KOPT-K1 (cell line): ENCODE measurements around the gene SMARCAL1.

Experiments used
- H3K27ac ChIP-seq: fragments of 200-600 bp; sonication (generic); 2 replicates; pipeline ENCODE4 v1.5.1; 2016; ENCODE audit warnings: antibody characterized with exemption, mild to moderate bottlenecking, low read depth, low read length; ENCODE audit not compliant: poor library complexity, severe bottlenecking
- H3K36me3 ChIP-seq: fragments of 200-600 bp; sonication (generic); 2 replicates; pipeline ENCODE4 v1.5.1; 2017; ENCODE audit warnings: antibody characterized with exemption, mild to moderate bottlenecking, low read length, moderate library complexity; ENCODE audit not compliant: insufficient read depth
- H3K9me3 ChIP-seq: fragments of 200-600 bp; sonication (generic); 2 replicates; pipeline ENCODE4 v1.5.1; 2017; ENCODE audit warnings: antibody characterized with exemption, low read length, mild to moderate bottlenecking; ENCODE audit not compliant: insufficient read depth, poor library complexity, severe bottlenecking

The SMARCAL1 gene

GRCh38 chr2:216430811-216431530, 18.7 kb downstream of the SMARCAL1 start:
- Histone ChIP-seq H3K9me3 (peaks cover under 1% of the 10 kb centered on the region), H3K36me3 (peaks cover 82% of the 10 kb centered on the region), H3K27ac (no peak overlapping the region)

GRCh38 chr2:216431531-216431856, 19.2 kb downstream of the SMARCAL1 start:
- H3K27ac ChIP-seq: no peak overlapping the region
- no peaks in the 10 kb centered on the region for H3K9me3 ChIP-seq
- H3K36me3 ChIP-seq: peaks cover 82% of the 10 kb centered on the region

GRCh38 chr2:216436383-216436782, 24.1 kb downstream of the SMARCAL1 start:
- Histone ChIP-seq H3K36me3 (peaks cover 87% of the 10 kb centered on the region), H3K9me3 (no peaks in the 10 kb centered on the region), H3K27ac (no peak overlapping the region)

GRCh38 chr2:216441308-216442010, 29.2 kb downstream of the SMARCAL1 start:
- H3K36me3 ChIP-seq: peaks cover 66% of the 10 kb centered on the region
- H3K9me3 ChIP-seq: no peaks in the 10 kb centered on the region
- H3K27ac ChIP-seq: no peak overlapping the region

- peaks cover 4% of the 10 kb centered on the region for H3K9me3 ChIP-seq
- peaks cover 68% of the 10 kb centered on the region for H3K36me3 ChIP-seq
- H3K27ac ChIP-seq: no peak overlapping the region
These were observed 33.2 kb downstream of the SMARCAL1 start for GRCh38 chr2:216445501-216445900.

- Histone ChIP-seq H3K27ac (no peak overlapping the region), H3K9me3 (peaks cover 4% of the 10 kb centered on the region), H3K36me3 (peaks cover 73% of the 10 kb centered on the region)
These were observed 34.1 kb downstream of the SMARCAL1 start for GRCh38 chr2:216446343-216446742.

- H3K36me3 ChIP-seq: peaks cover 82% of the 10 kb centered on the region
- H3K9me3 ChIP-seq: peaks cover 4% of the 10 kb centered on the region
- no peak overlapping the region for H3K27ac ChIP-seq
These were observed 35.0 kb downstream of the SMARCAL1 start for GRCh38 chr2:216447293-216447692.

- H3K9me3 ChIP-seq: peaks cover 4% of the 10 kb centered on the region
- peaks cover 93% of the 10 kb centered on the region for H3K36me3 ChIP-seq
- H3K27ac ChIP-seq: no peak overlapping the region
These were observed 36.5 kb downstream of the SMARCAL1 start for GRCh38 chr2:216448829-216449228.

- peaks cover 4% of the 10 kb centered on the region for H3K9me3 ChIP-seq
- H3K36me3 ChIP-seq: peaks cover 96% of the 10 kb centered on the region
- H3K27ac ChIP-seq: no peak overlapping the region
These were observed 38.1 kb downstream of the SMARCAL1 start for GRCh38 chr2:216450346-216450745.

- Histone ChIP-seq H3K36me3 (peaks cover 96% of the 10 kb centered on the region), H3K27ac (no peak overlapping the region), H3K9me3 (peaks cover 4% of the 10 kb centered on the region)
These were observed 38.5 kb downstream of the SMARCAL1 start for GRCh38 chr2:216450784-216451183.

GRCh38 chr2:216453955-216454614, 41.8 kb downstream of the SMARCAL1 start:
- Histone ChIP-seq H3K36me3 (peaks cover 63% of the 10 kb centered on the region), H3K9me3 (no peaks in the 10 kb centered on the region), H3K27ac (no peak overlapping the region)

GRCh38 chr2:216463148-216463547, 50.9 kb downstream of the SMARCAL1 start:
- H3K9me3 ChIP-seq: no peaks in the 10 kb centered on the region
- no peak overlapping the region for H3K27ac ChIP-seq
- peaks cover 14% of the 10 kb centered on the region for H3K36me3 ChIP-seq

- H3K27ac ChIP-seq: no peak overlapping the region
- H3K9me3 ChIP-seq: no peaks in the 10 kb centered on the region
- peaks cover 16% of the 10 kb centered on the region for H3K36me3 ChIP-seq
These were observed 51.9 kb downstream of the SMARCAL1 start for GRCh38 chr2:216464104-216464720.

- peaks cover 22% of the 10 kb centered on the region for H3K36me3 ChIP-seq
- no peak overlapping the region for H3K27ac ChIP-seq
- no peaks in the 10 kb centered on the region for H3K9me3 ChIP-seq
These were observed 53.4 kb downstream of the SMARCAL1 start for GRCh38 chr2:216465579-216466195.

- Histone ChIP-seq H3K36me3 (peaks cover 26% of the 10 kb centered on the region), H3K9me3 (no peaks in the 10 kb centered on the region), H3K27ac (no peak overlapping the region)
These were observed 55.6 kb downstream of the SMARCAL1 start for GRCh38 chr2:216467845-216468244.
